Neural cell (in vitro differentiated cells): ENCODE results near the gene KLHDC4.

Experiments used
- CTCF ChIP-seq: fragments of 450-650 bp; IDR thresholded peaks from 2 replicates; pipeline ENCODE4 v1.5.1; 2014; ENCODE audit warnings: antibody characterized with exemption, mild to moderate bottlenecking, moderate library complexity; ENCODE audit not compliant: poor library complexity, severe bottlenecking
- EP300 ChIP-seq: fragments of 450-650 bp; conservative IDR thresholded peaks from 2 replicates; pipeline ENCODE4 v1.6.1; 2014; ENCODE audit warnings: antibody characterized with exemption, mild to moderate bottlenecking, moderate library complexity; ENCODE audit not compliant: poor library complexity, severe bottlenecking
- EZH2 ChIP-seq: fragments of 200-600, 300-800 bp; shearing (Covaris generic), sonication (generic); IDR thresholded peaks from 2 replicates; pipeline ENCODE4 v1.6.1; 2014; ENCODE audit warnings: antibody characterized with exemption, low read length, borderline replicate concordance, mild to moderate bottlenecking; ENCODE audit not compliant: insufficient read depth, poor library complexity, severe bottlenecking
- POLR2AphosphoS5 ChIP-seq: IDR thresholded peaks from 2 replicates; pipeline ENCODE4 v1.6.1; 2012
- RAD21 ChIP-seq: fragments of 450-650 bp; conservative IDR thresholded peaks from 2 replicates; pipeline ENCODE4 v1.6.1; 2014; ENCODE audit warnings: antibody characterized with exemption, mild to moderate bottlenecking, moderate library complexity
- REST ChIP-seq: IDR thresholded peaks from 2 replicates; pipeline ENCODE4 v1.6.1; 2012; ENCODE audit warnings: borderline replicate concordance
- TAF1 ChIP-seq: IDR thresholded peaks from 2 replicates; pipeline ENCODE4 v1.6.1; 2012; ENCODE audit warnings: low read depth

GRCh38 chr16:87747626-87748414 lies 18.0 kb downstream of the KLHDC4 start:
- TF ChIP-seq REST (no peak), CTCF (no peak), POLR2AphosphoS5 (no peak), EZH2 (no peak), TAF1 (no peak), RAD21 (no peak), EP300 (no peak)
